SK-N-SH (cell line): Measurements from ENCODE around the gene DBH.

Experiments
- EP300 ChIP-seq, 2 experiments: IDR thresholded peaks; 2 replicates each; pipeline versions ENCODE4 v1.4.0 to v1.6.1; 2012; ENCODE audit warnings: borderline replicate concordance in 1 of 2, low read depth in 1 of 2, low read length in 1 of 2
- EZH2phosphoT487 ChIP-seq: fragments of 200-600 bp; sonication (generic); IDR thresholded peaks from 2 replicates; pipeline ENCODE4 v1.6.1; 2017; ENCODE audit warnings: low read depth, mixed run types, mild to moderate bottlenecking, antibody characterized with exemption, moderate library complexity, borderline replicate concordance
- FOXM1 ChIP-seq: IDR thresholded peaks from 2 replicates; pipeline ENCODE4 v1.4.0; 2012; ENCODE audit warnings: low read depth, mild to moderate bottlenecking
- MXI1 ChIP-seq: IDR thresholded peaks from 2 replicates; pipeline ENCODE4 v1.6.1; 2012; ENCODE audit warnings: mild to moderate bottlenecking, low read depth, low read length, improper control_type of control experiment
- POLR2AphosphoS5 ChIP-seq: IDR thresholded peaks from 2 replicates; pipeline ENCODE4 v1.6.1; 2012; ENCODE audit warnings: low read depth, low read length
- RAD21 ChIP-seq: IDR thresholded peaks from 2 replicates; pipeline ENCODE4 v1.6.1; 2012; ENCODE audit warnings: mild to moderate bottlenecking, low read length
- RCOR1 ChIP-seq: fragments of 150-350 bp; IDR thresholded peaks from 2 replicates; pipeline ENCODE4 v1.6.1; 2017; ENCODE audit warnings: antibody characterized with exemption, low read length
- SIN3A ChIP-seq: IDR thresholded peaks from 2 replicates; pipeline ENCODE4 v1.6.1; 2012; ENCODE audit warnings: low read depth, mild to moderate bottlenecking, low read length, moderate library complexity, borderline replicate concordance
- SMC3 ChIP-seq: IDR thresholded peaks from 2 replicates; pipeline ENCODE4 v1.6.1; 2012; ENCODE audit warnings: low read depth, low read length, improper control_type of control experiment
- TEAD4 ChIP-seq: IDR thresholded peaks from 2 replicates; pipeline ENCODE4 v1.4.0; 2012; ENCODE audit warnings: mild to moderate bottlenecking, borderline replicate concordance; ENCODE audit not compliant: insufficient read depth
- TF ChIP-seq, protein P1 (sequence below): IDR thresholded peaks from 2 replicates; pipeline ENCODE4 v1.6.1; 2012; ENCODE audit warnings: mild to moderate bottlenecking, low read depth, low read length, moderate library complexity
- TF ChIP-seq, protein P2 (sequence below): fragments of 200-600 bp; sonication (generic); IDR thresholded peaks from 2 replicates; pipeline ENCODE4 v1.6.1; 2017; ENCODE audit warnings: antibody characterized with exemption, mild to moderate bottlenecking, moderate library complexity
- TF ChIP-seq, protein P3 (sequence below): IDR thresholded peaks from 2 replicates; pipeline ENCODE4 v1.4.0; 2012; ENCODE audit warnings: low read depth, borderline replicate concordance

DNA sequence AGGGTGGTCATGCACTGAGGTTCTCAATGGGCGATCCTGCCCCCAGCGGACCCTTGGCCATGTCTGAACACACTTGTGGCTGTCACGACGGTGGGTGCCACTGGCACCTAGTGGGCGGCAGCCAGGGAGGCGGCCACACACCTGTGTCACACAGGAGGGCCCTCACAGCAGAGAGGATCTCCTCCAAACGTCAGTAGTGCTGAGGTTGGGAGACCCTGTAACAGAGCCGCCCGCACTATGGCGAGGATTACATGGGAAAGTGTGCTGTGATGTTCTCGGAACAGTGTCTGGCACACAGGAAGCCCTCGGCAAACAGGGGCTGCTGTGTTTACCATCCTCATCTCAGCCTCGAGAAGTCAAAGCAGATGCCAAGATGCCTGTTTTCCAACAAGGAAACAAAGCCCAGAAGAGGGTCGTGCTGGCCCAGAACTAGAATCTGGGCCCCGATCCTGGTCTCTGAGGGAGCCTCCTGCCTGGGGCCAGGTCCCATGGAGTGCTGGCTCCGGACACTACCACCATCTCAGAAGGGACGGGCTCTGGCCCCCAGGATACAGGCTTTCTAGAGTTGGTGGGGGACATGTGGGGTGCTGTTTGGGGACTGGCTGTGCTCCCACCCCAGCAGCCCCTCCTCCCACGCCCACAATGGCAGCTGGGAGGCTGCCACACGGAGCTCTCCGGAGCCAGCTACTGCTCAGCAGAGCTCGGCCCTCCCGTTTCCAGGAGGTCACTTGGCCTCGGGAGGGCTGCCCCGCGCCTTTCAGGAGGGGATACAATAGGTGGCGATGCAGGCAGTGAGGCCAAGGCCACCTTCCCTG lies 48.2 kb downstream of the DBH start:
- TF ChIP-seq, protein P1, sequence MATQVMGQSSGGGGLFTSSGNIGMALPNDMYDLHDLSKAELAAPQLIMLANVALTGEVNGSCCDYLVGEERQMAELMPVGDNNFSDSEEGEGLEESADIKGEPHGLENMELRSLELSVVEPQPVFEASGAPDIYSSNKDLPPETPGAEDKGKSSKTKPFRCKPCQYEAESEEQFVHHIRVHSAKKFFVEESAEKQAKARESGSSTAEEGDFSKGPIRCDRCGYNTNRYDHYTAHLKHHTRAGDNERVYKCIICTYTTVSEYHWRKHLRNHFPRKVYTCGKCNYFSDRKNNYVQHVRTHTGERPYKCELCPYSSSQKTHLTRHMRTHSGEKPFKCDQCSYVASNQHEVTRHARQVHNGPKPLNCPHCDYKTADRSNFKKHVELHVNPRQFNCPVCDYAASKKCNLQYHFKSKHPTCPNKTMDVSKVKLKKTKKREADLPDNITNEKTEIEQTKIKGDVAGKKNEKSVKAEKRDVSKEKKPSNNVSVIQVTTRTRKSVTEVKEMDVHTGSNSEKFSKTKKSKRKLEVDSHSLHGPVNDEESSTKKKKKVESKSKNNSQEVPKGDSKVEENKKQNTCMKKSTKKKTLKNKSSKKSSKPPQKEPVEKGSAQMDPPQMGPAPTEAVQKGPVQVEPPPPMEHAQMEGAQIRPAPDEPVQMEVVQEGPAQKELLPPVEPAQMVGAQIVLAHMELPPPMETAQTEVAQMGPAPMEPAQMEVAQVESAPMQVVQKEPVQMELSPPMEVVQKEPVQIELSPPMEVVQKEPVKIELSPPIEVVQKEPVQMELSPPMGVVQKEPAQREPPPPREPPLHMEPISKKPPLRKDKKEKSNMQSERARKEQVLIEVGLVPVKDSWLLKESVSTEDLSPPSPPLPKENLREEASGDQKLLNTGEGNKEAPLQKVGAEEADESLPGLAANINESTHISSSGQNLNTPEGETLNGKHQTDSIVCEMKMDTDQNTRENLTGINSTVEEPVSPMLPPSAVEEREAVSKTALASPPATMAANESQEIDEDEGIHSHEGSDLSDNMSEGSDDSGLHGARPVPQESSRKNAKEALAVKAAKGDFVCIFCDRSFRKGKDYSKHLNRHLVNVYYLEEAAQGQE, result no peak
- TF ChIP-seq, protein P2, sequence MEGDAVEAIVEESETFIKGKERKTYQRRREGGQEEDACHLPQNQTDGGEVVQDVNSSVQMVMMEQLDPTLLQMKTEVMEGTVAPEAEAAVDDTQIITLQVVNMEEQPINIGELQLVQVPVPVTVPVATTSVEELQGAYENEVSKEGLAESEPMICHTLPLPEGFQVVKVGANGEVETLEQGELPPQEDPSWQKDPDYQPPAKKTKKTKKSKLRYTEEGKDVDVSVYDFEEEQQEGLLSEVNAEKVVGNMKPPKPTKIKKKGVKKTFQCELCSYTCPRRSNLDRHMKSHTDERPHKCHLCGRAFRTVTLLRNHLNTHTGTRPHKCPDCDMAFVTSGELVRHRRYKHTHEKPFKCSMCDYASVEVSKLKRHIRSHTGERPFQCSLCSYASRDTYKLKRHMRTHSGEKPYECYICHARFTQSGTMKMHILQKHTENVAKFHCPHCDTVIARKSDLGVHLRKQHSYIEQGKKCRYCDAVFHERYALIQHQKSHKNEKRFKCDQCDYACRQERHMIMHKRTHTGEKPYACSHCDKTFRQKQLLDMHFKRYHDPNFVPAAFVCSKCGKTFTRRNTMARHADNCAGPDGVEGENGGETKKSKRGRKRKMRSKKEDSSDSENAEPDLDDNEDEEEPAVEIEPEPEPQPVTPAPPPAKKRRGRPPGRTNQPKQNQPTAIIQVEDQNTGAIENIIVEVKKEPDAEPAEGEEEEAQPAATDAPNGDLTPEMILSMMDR, result no peak
- TF ChIP-seq SIN3A (no peak), FOXM1 (no peak), TEAD4 (no peak), POLR2AphosphoS5 (no peak), MXI1 (no peak), RCOR1 (no peak), SMC3 (no peak), EP300 (IDR thresholded peaks at IDR 0.05; ENCODE audit: borderline replicate concordance in 1 of 2, low read depth in 1 of 2, low read length in 1 of 2) (no peak), RAD21 (no peak), EZH2phosphoT487 (no peak)
- TF ChIP-seq, protein P3, sequence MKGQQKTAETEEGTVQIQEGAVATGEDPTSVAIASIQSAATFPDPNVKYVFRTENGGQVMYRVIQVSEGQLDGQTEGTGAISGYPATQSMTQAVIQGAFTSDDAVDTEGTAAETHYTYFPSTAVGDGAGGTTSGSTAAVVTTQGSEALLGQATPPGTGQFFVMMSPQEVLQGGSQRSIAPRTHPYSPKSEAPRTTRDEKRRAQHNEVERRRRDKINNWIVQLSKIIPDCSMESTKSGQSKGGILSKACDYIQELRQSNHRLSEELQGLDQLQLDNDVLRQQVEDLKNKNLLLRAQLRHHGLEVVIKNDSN, result no peak
